ENCODE data around the gene UBA52.

DNA sequence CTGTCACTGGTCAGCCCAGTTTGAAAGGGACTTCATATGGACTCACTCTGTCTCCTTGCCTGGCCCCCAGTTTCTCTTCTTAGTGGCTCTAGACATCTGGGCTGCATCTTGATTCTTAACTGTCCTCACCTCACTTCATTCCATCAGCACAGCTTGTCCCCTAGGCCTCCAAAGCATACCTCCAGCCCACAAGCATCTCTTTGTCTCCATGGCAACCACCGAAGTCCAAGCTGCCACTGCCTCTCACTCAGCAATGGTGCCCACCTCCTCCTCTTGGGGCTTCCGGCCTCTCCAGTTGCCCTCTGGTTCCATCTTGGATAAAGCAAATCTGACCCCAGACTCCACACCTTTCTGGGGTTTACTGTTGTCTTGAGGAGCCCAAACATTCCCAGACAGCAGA, 55.2 kb downstream of the UBA52 start:
- TF ChIP-seq CHD2 (IDR thresholded peaks at IDR 0.05; ENCODE audit: borderline replicate concordance, low read depth, low read length) (no peak), NFXL1 (IDR thresholded peaks at IDR 0.05; ENCODE audit: borderline replicate concordance) (no peak), DPF2 (IDR thresholded peaks at IDR 0.05) (no peak), RAD21 (IDR thresholded peaks at IDR 0.05; ENCODE audit: insufficient read depth, low read depth, low read length) (no peak), RFX5 (IDR thresholded peaks at IDR 0.05; ENCODE audit: low read depth, low read length) (no peak), JUNB (IDR thresholded peaks at IDR 0.05) (no peak)
- TF ChIP-seq, protein P1, sequence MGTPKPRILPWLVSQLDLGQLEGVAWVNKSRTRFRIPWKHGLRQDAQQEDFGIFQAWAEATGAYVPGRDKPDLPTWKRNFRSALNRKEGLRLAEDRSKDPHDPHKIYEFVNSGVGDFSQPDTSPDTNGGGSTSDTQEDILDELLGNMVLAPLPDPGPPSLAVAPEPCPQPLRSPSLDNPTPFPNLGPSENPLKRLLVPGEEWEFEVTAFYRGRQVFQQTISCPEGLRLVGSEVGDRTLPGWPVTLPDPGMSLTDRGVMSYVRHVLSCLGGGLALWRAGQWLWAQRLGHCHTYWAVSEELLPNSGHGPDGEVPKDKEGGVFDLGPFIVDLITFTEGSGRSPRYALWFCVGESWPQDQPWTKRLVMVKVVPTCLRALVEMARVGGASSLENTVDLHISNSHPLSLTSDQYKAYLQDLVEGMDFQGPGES (IDR thresholded peaks at IDR 0.05), result no peak
- TF ChIP-seq, protein P2, sequence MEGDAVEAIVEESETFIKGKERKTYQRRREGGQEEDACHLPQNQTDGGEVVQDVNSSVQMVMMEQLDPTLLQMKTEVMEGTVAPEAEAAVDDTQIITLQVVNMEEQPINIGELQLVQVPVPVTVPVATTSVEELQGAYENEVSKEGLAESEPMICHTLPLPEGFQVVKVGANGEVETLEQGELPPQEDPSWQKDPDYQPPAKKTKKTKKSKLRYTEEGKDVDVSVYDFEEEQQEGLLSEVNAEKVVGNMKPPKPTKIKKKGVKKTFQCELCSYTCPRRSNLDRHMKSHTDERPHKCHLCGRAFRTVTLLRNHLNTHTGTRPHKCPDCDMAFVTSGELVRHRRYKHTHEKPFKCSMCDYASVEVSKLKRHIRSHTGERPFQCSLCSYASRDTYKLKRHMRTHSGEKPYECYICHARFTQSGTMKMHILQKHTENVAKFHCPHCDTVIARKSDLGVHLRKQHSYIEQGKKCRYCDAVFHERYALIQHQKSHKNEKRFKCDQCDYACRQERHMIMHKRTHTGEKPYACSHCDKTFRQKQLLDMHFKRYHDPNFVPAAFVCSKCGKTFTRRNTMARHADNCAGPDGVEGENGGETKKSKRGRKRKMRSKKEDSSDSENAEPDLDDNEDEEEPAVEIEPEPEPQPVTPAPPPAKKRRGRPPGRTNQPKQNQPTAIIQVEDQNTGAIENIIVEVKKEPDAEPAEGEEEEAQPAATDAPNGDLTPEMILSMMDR (IDR thresholded peaks at IDR 0.05 in 2 of 3, conservative IDR thresholded peaks at IDR 0.05 in 1 of 3; ENCODE audit: control insufficient read depth in 2 of 3, extremely low read depth in 1 of 3, insufficient read depth in 1 of 3, low read depth in 3 of 3, low read length in 3 of 3), result no peak
